GM13976 (cell line): Measurements from ENCODE around the gene RCC1.
"Not testable (repeated sequence)": the region's sequence is repeated elsewhere in the genome, so short reads cannot be mapped to it uniquely, and the experiment has no call there.

ENCODE experiments used
- DNase-seq: peaks from one replicate; pipeline ENCODE4 v3.0.0; 2012; ENCODE audit warnings: low spot score
- in situ Hi-C: fragments of 300-500 bp; cut with MboI; formaldehyde crosslinking; loops from one replicate; pipeline ENCODE4 v1.12.0; 2022; ENCODE audit warnings: low sequenced_read_pairs, mixed read lengths, inconsistent platforms; ENCODE audit not compliant: unreplicated experiment
- TF ChIP-seq, protein P1 (sequence below): IDR thresholded peaks from 2 replicates; pipeline ENCODE4 v1.5.1; 2012; ENCODE audit warnings: borderline replicate concordance, mild to moderate bottlenecking; ENCODE audit not compliant: insufficient read depth; ENCODE audit errors: extremely low read depth, missing control alignments, control extremely low read depth

Gene RCC1

DNA sequence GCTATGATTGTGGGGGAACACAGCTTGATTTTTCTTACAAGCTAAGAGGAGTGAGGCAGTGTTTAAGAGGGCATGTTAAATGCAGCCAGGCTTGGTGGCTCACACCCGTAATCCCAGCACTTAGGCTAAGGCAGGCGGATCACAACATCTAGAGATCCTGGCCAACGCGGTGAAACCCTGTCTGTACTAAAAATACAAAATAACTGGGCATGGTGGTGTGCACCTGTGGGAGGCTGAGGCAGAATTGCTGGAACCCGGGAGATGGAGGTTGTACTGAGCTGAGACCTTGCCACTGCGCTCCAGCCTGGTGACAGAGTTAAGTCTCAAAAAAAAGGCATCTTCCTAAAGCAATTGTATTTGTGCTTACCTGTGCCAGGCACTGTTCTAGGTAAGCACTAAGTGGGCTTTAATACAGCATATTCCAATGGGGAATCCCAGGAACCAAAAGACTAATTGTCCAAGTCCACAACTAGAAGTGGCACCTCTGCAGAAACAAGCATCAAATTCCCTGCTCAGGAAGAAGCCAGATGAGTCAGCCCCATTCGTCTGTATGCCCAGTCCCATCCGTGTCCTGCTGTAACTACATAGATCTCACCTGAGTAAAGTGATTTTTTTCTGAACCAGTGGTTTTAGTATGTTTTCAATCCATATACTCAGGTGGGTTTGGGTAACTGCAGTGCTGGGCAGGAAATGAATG is 4.6 kb downstream of the RCC1 start:
- DNase-seq, result no peak
- in situ Hi-C loops, result loop anchor here (10.0 kb wide), 1 partner anchor 106 kb away; no protein-coding TSS in a partner anchor
- TF ChIP-seq, protein P1, sequence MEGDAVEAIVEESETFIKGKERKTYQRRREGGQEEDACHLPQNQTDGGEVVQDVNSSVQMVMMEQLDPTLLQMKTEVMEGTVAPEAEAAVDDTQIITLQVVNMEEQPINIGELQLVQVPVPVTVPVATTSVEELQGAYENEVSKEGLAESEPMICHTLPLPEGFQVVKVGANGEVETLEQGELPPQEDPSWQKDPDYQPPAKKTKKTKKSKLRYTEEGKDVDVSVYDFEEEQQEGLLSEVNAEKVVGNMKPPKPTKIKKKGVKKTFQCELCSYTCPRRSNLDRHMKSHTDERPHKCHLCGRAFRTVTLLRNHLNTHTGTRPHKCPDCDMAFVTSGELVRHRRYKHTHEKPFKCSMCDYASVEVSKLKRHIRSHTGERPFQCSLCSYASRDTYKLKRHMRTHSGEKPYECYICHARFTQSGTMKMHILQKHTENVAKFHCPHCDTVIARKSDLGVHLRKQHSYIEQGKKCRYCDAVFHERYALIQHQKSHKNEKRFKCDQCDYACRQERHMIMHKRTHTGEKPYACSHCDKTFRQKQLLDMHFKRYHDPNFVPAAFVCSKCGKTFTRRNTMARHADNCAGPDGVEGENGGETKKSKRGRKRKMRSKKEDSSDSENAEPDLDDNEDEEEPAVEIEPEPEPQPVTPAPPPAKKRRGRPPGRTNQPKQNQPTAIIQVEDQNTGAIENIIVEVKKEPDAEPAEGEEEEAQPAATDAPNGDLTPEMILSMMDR, result no peak

- TF ChIP-seq, protein P1, result no peak
- DNase-seq, result no peak
- in situ Hi-C loops, result loop anchor here (10.0 kb wide), 1 partner anchor 106 kb away; no protein-coding TSS in a partner anchor
These were observed 5.2 kb downstream of the RCC1 start for GRCh38 chr1:28510970-28511440.

DNA sequence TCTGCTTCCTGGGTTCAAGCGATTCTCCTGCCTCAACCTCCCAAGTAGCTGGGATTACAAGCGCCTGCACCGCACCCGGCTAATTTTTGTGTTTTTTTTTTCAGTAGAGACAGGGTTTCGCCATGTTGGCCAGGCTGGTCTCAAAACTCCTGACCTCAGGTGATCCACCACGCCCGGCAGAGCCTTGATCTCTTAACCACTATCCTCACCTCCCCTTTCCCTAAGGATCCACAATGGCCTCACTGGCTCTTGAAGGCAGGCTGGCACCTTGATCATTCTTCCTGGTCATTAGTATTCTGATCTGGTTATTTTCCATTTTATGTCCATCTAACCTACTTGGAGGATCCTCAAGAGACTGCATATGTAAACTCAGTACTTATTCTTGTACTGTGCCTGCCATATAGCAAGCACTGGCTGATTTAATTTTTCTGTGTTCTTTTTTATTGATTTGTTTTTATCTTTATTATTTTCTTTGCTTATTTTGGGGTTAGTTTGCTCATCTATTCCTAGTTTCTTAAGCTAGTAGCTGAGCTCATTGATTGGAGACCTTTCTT is 6.3 kb downstream of the RCC1 start:
- TF ChIP-seq, protein P1, result no peak
- in situ Hi-C loops, result loop anchor here (10.0 kb wide), 1 partner anchor 107 kb away; no protein-coding TSS in a partner anchor
- DNase-seq, result no peak

DNA sequence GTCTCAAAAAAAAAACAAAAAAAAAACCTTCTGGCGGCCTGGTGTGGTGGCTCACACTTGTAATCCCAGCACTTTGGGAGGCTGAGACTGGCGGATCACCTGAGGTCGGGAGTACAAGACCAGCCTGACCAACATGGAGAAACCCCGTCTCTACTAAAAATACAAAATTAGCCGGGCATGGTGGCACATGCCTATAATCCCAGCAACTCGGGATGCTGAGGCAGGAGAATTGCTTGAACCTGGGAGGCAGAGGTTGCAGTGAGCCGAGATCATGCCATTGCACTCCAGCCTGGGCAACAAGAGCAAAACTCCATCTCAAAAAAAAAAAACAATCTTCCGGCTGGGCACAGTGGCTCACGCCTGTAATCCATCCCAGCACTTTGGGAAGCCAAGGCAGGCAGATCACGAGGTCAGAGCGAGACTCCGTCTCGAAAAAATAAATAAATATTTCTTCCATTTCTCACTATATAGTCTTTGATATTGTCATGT is 8.6 kb downstream of the RCC1 start:
- DNase-seq, result not testable (repeated sequence)
- in situ Hi-C loops, result loop anchor here (10.0 kb wide), 1 partner anchor 110 kb away; no protein-coding TSS in a partner anchor

DNA sequence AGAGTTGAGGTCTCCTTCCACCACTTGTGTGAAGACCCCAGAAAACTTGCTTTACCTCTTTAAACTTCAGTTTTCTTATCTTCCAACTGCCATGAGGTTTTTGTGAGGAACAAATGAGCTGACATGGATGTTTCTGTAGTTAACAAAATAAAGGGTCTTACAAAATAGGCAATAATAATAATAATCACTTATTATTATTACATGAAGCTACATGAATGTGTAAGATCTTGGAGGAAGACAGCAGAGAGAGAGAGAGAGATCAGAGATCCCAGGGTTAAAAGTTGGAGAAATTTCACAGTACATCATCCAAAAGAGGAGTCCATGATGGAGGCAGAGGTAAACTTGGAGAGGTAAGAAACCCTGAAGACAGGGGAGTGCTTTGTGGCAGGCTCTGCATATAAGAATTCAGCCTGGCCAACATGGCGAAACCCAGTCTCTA is 10.7 kb downstream of the RCC1 start:
- in situ Hi-C loops, result loop anchor here (5.0 to 10.0 kb wide), 2 partner anchors 86 to 112 kb away; no protein-coding TSS in a partner anchor
- TF ChIP-seq, protein P1, result no peak
- DNase-seq, result no peak

- DNase-seq, result no peak
- TF ChIP-seq, protein P1, result no peak
These were observed 11.8 kb downstream of the RCC1 start for GRCh38 chr1:28517649-28517999.

More at GRCh38 chr1:28517649-28517999, 11.8 kb downstream of the RCC1 start:
- in situ Hi-C loops, result loop anchor here (5.0 to 10.0 kb wide), 2 partner anchors 85 to 113 kb away; no protein-coding TSS in a partner anchor
